Measurements from ENCODE around the gene CCDC148.

CCDC148 gene

GRCh38 chr2:158205215-158205614, 251.3 kb downstream of the CCDC148 start:
- no peak for DNase-seq

GRCh38 chr2:158204741-158205165, 251.8 kb downstream of the CCDC148 start:
- DNase-seq, result no peak

GRCh38 chr2:158202161-158202815, 254.3 kb downstream of the CCDC148 start:
- no peak for DNase-seq

GRCh38 chr2:158199928-158200650, 256.5 kb downstream of the CCDC148 start:
- DNase-seq, result no peak

GRCh38 chr2:158197940-158198339, 258.6 kb downstream of the CCDC148 start:
- no peak for DNase-seq

- no peak for DNase-seq
Measured at GRCh38 chr2:158194229-158194628, 262.3 kb downstream of the CCDC148 start.

GRCh38 chr2:158192515-158193443, 263.8 kb downstream of the CCDC148 start:
- no peak for DNase-seq

GRCh38 chr2:158191076-158191895, 265.3 kb downstream of the CCDC148 start:
- DNase-seq, result no peak

- no peak for DNase-seq
Measured at GRCh38 chr2:158189526-158189925, 267.0 kb downstream of the CCDC148 start.

GRCh38 chr2:158187908-158188307, 268.6 kb downstream of the CCDC148 start:
- no peak for DNase-seq

- DNase-seq, result no peak
Measured at GRCh38 chr2:158184556-158185343, 271.8 kb downstream of the CCDC148 start.

- peak in 8 of 14 donors; percentile 10 to 60 (median 31) for DNase-seq
Measured at GRCh38 chr2:158184001-158184400, 272.6 kb downstream of the CCDC148 start.

- DNase-seq, result no peak
Measured at GRCh38 chr2:158182676-158183295, 273.8 kb downstream of the CCDC148 start.

GRCh38 chr2:158181171-158181570, 275.4 kb downstream of the CCDC148 start:
- no peak for DNase-seq

GRCh38 chr2:158179660-158180059, 276.9 kb downstream of the CCDC148 start:
- no peak for DNase-seq

- no peak for DNase-seq
Measured at GRCh38 chr2:158178646-158179045, 277.9 kb downstream of the CCDC148 start.

GRCh38 chr2:158174956-158175355, 281.6 kb downstream of the CCDC148 start:
- DNase-seq, result no peak

- no peak for DNase-seq
Measured at GRCh38 chr2:158174495-158174894, 282.1 kb downstream of the CCDC148 start.

GRCh38 chr2:158172719-158173118, 283.8 kb downstream of the CCDC148 start:
- DNase-seq, result no peak

- DNase-seq, result no peak
Measured at GRCh38 chr2:158154596-158154995, 302.0 kb downstream of the CCDC148 start.

All from C1 segment of cervical spinal cord (tissue), 14 donors.